ENCODE data around the gene TSPAN13. TPM values are rescaled to one million over a fixed set of nuclear protein-coding genes. Genes with fewer than 3 reads are reported as not detected.

TSPAN13 gene
- total RNA-seq, 1 donor from 2014 or later: 56.0 TPM

- Histone ChIP-seq H4K20me1 (ENCODE audit: insufficient read depth, low read length) (no peaks in the 10 kb centered on the region), H3K36me3 (ENCODE audit: insufficient read depth, low read length) (no peaks in the 10 kb centered on the region), H3K9ac (ENCODE audit: low read length) (no peak within 1 kb of the TSS), H3K4me2 (ENCODE audit: low read length) (peak within 1 kb of the TSS; percentile 13), H3K27me3 (ENCODE audit: insufficient read depth, low read length) (no peaks in the 10 kb centered on the region), H3K9me3 (ENCODE audit: insufficient read depth, low read depth, low read length) (no peaks in the 10 kb centered on the region), H3K79me2 (ENCODE audit: insufficient read depth, low read length) (no peaks in the 10 kb centered on the region), H3K4me1 (ENCODE audit: insufficient read depth, low read length) (no peaks in the 10 kb centered on the region), H2AFZ (ENCODE audit: low read depth, low read length) (no peak within 1 kb of the TSS), H3K27ac (ENCODE audit: low read depth, low read length) (no peak within 1 kb of the TSS), H3K4me3 (ENCODE audit: insufficient read depth, low read depth, low read length) (no peak within 1 kb of the TSS)
- H3K27me3 Mint-ChIP-seq (ENCODE audit: low read depth, unreplicated experiment): no peaks in the 10 kb centered on the region
- no peak within 1 kb of the TSS for H3K27ac Mint-ChIP-seq (ENCODE audit: unreplicated experiment)
- TF ChIP-seq EZH2 (IDR thresholded peaks at IDR 0.05; ENCODE audit: insufficient read depth, low read length): no peak
- TF ChIP-seq, protein P1, sequence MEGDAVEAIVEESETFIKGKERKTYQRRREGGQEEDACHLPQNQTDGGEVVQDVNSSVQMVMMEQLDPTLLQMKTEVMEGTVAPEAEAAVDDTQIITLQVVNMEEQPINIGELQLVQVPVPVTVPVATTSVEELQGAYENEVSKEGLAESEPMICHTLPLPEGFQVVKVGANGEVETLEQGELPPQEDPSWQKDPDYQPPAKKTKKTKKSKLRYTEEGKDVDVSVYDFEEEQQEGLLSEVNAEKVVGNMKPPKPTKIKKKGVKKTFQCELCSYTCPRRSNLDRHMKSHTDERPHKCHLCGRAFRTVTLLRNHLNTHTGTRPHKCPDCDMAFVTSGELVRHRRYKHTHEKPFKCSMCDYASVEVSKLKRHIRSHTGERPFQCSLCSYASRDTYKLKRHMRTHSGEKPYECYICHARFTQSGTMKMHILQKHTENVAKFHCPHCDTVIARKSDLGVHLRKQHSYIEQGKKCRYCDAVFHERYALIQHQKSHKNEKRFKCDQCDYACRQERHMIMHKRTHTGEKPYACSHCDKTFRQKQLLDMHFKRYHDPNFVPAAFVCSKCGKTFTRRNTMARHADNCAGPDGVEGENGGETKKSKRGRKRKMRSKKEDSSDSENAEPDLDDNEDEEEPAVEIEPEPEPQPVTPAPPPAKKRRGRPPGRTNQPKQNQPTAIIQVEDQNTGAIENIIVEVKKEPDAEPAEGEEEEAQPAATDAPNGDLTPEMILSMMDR (IDR thresholded peaks at IDR 0.05; ENCODE audit: insufficient read depth, low read depth, low read length): no peak
- no peak for FAIRE-seq
- peaks cover 7% of the 10 kb centered on the region for H3K4me1 Mint-ChIP-seq (ENCODE audit: low read depth, unreplicated experiment)
- H3K4me3 Mint-ChIP-seq (ENCODE audit: unreplicated experiment): no peak within 1 kb of the TSS
- H3K36me3 Mint-ChIP-seq (ENCODE audit: low read depth, unreplicated experiment): no peaks in the 10 kb centered on the region
- DNase-seq (ENCODE audit: low read depth): no peak
- H3K9me3 Mint-ChIP-seq (ENCODE audit: unreplicated experiment): no peaks in the 10 kb centered on the region
Observed at GRCh38 chr7:16804674-16805439, 51.3 kb downstream of the TSPAN13 start, which contains the start of gene AGR2. AGR2 (minus strand) TSS chr7:16804999; CDS start chr7:16801796, 3,203 bp downstream.

DNA sequence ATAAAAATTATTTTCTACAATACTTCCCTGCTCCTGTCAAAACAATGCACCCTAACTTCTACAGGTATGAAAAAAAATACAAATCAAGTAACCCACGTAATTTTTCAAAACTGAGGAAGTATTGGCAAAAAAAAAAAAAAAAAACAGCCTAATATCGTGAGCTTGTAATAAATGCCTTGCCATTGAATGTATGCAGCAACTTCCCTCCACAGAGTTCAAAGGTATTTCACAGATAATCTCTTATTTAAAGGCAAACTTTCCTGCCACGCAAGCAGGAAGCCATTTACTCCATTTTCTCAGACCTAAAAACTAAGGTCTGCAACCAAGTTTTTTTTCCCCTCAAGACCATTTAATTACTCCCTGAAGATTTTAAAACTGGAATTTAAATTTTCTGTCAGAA, 51.9 kb downstream of the TSPAN13 start:
- H3K27ac Mint-ChIP-seq (ENCODE audit: unreplicated experiment): no peak overlapping the region

More for the DNA sequence above, 51.9 kb downstream of the TSPAN13 start:
- Histone ChIP-seq H3K36me3 (ENCODE audit: insufficient read depth, low read length) (no peaks in the 10 kb centered on the region), H3K79me2 (ENCODE audit: insufficient read depth, low read length) (no peaks in the 10 kb centered on the region), H3K4me3 (ENCODE audit: insufficient read depth, low read depth, low read length) (no peak overlapping the region), H3K9me3 (ENCODE audit: insufficient read depth, low read depth, low read length) (no peaks in the 10 kb centered on the region), H3K4me2 (ENCODE audit: low read length) (no peak overlapping the region), H2AFZ (ENCODE audit: low read depth, low read length) (no peak overlapping the region), H3K27ac (ENCODE audit: low read depth, low read length) (no peak overlapping the region), H4K20me1 (ENCODE audit: insufficient read depth, low read length) (no peaks in the 10 kb centered on the region), H3K9ac (ENCODE audit: low read length) (no peak overlapping the region), H3K27me3 (ENCODE audit: insufficient read depth, low read length) (no peaks in the 10 kb centered on the region), H3K4me1 (ENCODE audit: insufficient read depth, low read length) (no peaks in the 10 kb centered on the region)
- FAIRE-seq (no peak), DNase-seq (ENCODE audit: low read depth) (no peak)
- Mint-ChIP-seq H3K27me3 (ENCODE audit: low read depth, unreplicated experiment) (no peaks in the 10 kb centered on the region), H3K36me3 (ENCODE audit: low read depth, unreplicated experiment) (no peaks in the 10 kb centered on the region), H3K4me3 (ENCODE audit: unreplicated experiment) (no peak overlapping the region), H3K9me3 (ENCODE audit: unreplicated experiment) (no peaks in the 10 kb centered on the region), H3K4me1 (ENCODE audit: low read depth, unreplicated experiment) (peaks cover 7% of the 10 kb centered on the region)
- TF ChIP-seq, protein P1 (IDR thresholded peaks at IDR 0.05; ENCODE audit: insufficient read depth, low read depth, low read length): no peak
- no peak for TF ChIP-seq EZH2 (IDR thresholded peaks at IDR 0.05; ENCODE audit: insufficient read depth, low read length)
